ENCODE measurements around the gene APOBEC3F.

GRCh38 chr22:39095971-39096370 is 55.3 kb downstream of the APOBEC3F start:
- TF ChIP-seq CTCF (CRISPR knock-in tag; IDR thresholded peaks at IDR 0.05) (no peak), POLR2A (IDR thresholded peaks at IDR 0.05; ENCODE audit: insufficient read depth in 1 of 2, low read depth in 2 of 2, low read length in 2 of 2) (no peak), ZNF512 (CRISPR knock-in tag; IDR thresholded peaks at IDR 0.05) (no peak), MLX (CRISPR knock-in tag; IDR thresholded peaks at IDR 0.05) (no peak), ZFP82 (CRISPR knock-in tag; IDR thresholded peaks at IDR 0.05; ENCODE audit: borderline replicate concordance) (no peak), CEBPZ (IDR thresholded peaks at IDR 0.05; ENCODE audit: low read length) (no peak), E2F5 (CRISPR knock-in tag; conservative IDR thresholded peaks at IDR 0.05) (no peak), PHF8 (CRISPR knock-in tag; IDR thresholded peaks at IDR 0.05) (no peak), ZNF546 (CRISPR knock-in tag; conservative IDR thresholded peaks at IDR 0.05) (no peak), RAD21 (CRISPR knock-in tag; IDR thresholded peaks at IDR 0.05) (no peak), REST (IDR thresholded peaks at IDR 0.05; ENCODE audit: borderline replicate concordance in 1 of 2, low read depth in 1 of 2, low read length in 2 of 2) (no peak), MEF2D (CRISPR knock-in tag; IDR thresholded peaks at IDR 0.05) (no peak), POLR2AphosphoS2 (IDR thresholded peaks at IDR 0.05; ENCODE audit: low read depth, low read length) (no peak)
